Caco-2 (cell line): ENCODE results near the gene RAD23B. TPM values are rescaled to one million over a fixed set of nuclear protein-coding genes. Genes with fewer than 3 reads are reported as not detected.

Experiments used
- BruUV-seq: library from RNA; stranded (reverse); fragments of 400-500 nt; replicated peaks from 2 replicates; lab custom pipeline; 2021; lab: Mats Ljungman, UMichigan
- CTCF ChIA-PET: fragments of 300-600 bp; sonication (Branson Sonifier 250); formaldehyde crosslinking; loops from one replicate; lab custom pipeline; 2022; ENCODE audit warnings: antibody characterized with exemption; lab: Charles Lee
- POLR2A ChIA-PET: fragments of 300-600 bp; sonication (Branson Sonifier 250); formaldehyde crosslinking; loops from one replicate; lab custom pipeline; 2022; ENCODE audit warnings: antibody characterized with exemption; lab: Charles Lee
- DNase-seq, 2 experiments: peaks; one replicate each; pipeline versions ENCODE4 v3.0.0 to v3.0.0-alpha.2; 2020 to 2022
- H3K27me3 ChIP-seq: replicated peaks from 2 replicates; pipeline ENCODE4 v1.6.0; 2011; ENCODE audit warnings: low read length; ENCODE audit not compliant: control insufficient read depth, insufficient read depth
- H3K36me3 ChIP-seq: 2 replicates; pipeline ENCODE4 v1.5.1; 2011; ENCODE audit warnings: low read length; ENCODE audit not compliant: control insufficient read depth, insufficient read depth
- H3K4me1 ChIP-seq: fragments of 250-450 bp; sonication (Bioruptor Pico); 2 replicates; pipeline ENCODE4 v1.5.1; 2020; ENCODE audit warnings: mild to moderate bottlenecking
- H3K4me3 ChIP-seq: 2 replicates; pipeline ENCODE4 v1.5.1; 2011; ENCODE audit warnings: low read depth, mild to moderate bottlenecking, control low read depth, low read length
- H3K9me3 ChIP-seq: fragments of 250-450 bp; sonication (Bioruptor Pico); 2 replicates; pipeline ENCODE4 v1.5.1; 2020; ENCODE audit warnings: mild to moderate bottlenecking, moderate library complexity
- H3K27ac Mint-ChIP-seq: one replicate; pipeline ENCODE4 v1.8.0; 2022; ENCODE audit warnings: mixed read lengths; ENCODE audit not compliant: unreplicated experiment
- H3K27me3 Mint-ChIP-seq: one replicate; pipeline ENCODE4 v1.8.0; 2022; ENCODE audit warnings: mixed read lengths; ENCODE audit not compliant: insufficient read depth, unreplicated experiment
- H3K36me3 Mint-ChIP-seq: one replicate; pipeline ENCODE4 v1.8.0; 2022; ENCODE audit warnings: mild to moderate bottlenecking, mixed read lengths; ENCODE audit not compliant: insufficient read depth, unreplicated experiment
- H3K4me1 Mint-ChIP-seq: one replicate; pipeline ENCODE4 v1.8.0; 2022; ENCODE audit warnings: low read depth, mixed read lengths; ENCODE audit not compliant: unreplicated experiment
- H3K4me3 Mint-ChIP-seq: one replicate; pipeline ENCODE4 v1.8.0; 2022; ENCODE audit warnings: mild to moderate bottlenecking, moderate library complexity, mixed read lengths; ENCODE audit not compliant: unreplicated experiment
- H3K9me3 Mint-ChIP-seq: one replicate; pipeline ENCODE4 v1.8.0; 2022; ENCODE audit warnings: mixed read lengths; ENCODE audit not compliant: unreplicated experiment
- intact Hi-C: fragments of 100-400 bp; cut with micrococcal nuclease; formaldehyde crosslinking; loops from one replicate; pipeline ENCODE4 v1.10.0; 2022; ENCODE audit not compliant: unreplicated experiment
- total RNA-seq: library from RNA; stranded (reverse); gene quantifications from 2 replicates; pipeline ENCODE4 v1.2.3, GENCODE V29; 2022
- TF ChIP-seq, protein P1 (sequence below), 2 experiments: fragments of 200-600 bp in 1 of 2; IDR thresholded peaks; 1 replicate in 1 of 2; 2 replicates in 1 of 2; pipeline versions ENCODE4 v1.5.1 to v1.8.0; 2011 to 2022; ENCODE audit warnings: antibody characterized with exemption in 1 of 2, control low read depth in 1 of 2, inconsistent platforms in 1 of 2, low read depth in 1 of 2, low read length in 1 of 2, mild to moderate bottlenecking in 1 of 2, moderate library complexity in 1 of 2; ENCODE audit not compliant: insufficient read depth in 1 of 2, severe bottlenecking in 1 of 2, unreplicated experiment in 1 of 2

Gene RAD23B
- total RNA-seq, 1 experiment from 2014 or later = 188 TPM

DNA sequence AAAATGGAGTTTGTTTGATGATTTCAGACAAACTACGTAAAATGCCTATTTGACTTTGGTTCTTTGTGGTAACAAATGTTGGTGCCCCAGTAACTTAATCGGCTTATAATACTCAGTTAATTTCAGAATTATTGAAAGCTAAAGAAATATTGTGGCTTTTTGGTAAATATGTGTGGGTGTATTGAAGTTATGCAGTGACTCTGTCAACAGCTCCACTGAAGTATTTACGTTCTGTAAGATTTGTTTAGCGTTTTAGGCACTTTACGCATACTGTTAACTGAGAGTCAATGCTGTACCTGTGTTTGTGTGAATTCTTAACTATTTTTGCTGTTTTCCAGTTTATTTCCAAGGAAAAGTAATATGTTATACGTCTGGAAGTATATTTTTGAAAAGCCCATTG lies 2.2 kb downstream of the RAD23B start:
- Histone ChIP-seq H3K4me3 (peak overlapping the region; percentile 78), H3K27me3 (no peaks in the 10 kb centered on the region), H3K9me3 (no peaks in the 10 kb centered on the region), H3K36me3 (no peaks in the 10 kb centered on the region), H3K4me1 (peaks cover 52% of the 10 kb centered on the region)
- no peaks in the 10 kb centered on the region for H3K27me3 Mint-ChIP-seq
- peaks cover 45% of the 10 kb centered on the region for H3K4me1 Mint-ChIP-seq
- peak overlapping the region; percentile 93 for H3K4me3 Mint-ChIP-seq
- no peaks in the 10 kb centered on the region for H3K9me3 Mint-ChIP-seq
- TF ChIP-seq, protein P1, sequence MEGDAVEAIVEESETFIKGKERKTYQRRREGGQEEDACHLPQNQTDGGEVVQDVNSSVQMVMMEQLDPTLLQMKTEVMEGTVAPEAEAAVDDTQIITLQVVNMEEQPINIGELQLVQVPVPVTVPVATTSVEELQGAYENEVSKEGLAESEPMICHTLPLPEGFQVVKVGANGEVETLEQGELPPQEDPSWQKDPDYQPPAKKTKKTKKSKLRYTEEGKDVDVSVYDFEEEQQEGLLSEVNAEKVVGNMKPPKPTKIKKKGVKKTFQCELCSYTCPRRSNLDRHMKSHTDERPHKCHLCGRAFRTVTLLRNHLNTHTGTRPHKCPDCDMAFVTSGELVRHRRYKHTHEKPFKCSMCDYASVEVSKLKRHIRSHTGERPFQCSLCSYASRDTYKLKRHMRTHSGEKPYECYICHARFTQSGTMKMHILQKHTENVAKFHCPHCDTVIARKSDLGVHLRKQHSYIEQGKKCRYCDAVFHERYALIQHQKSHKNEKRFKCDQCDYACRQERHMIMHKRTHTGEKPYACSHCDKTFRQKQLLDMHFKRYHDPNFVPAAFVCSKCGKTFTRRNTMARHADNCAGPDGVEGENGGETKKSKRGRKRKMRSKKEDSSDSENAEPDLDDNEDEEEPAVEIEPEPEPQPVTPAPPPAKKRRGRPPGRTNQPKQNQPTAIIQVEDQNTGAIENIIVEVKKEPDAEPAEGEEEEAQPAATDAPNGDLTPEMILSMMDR (IDR thresholded peaks at IDR 0.05; ENCODE audit: insufficient read depth in 1 of 2, low read depth in 1 of 2, low read length in 1 of 2, severe bottlenecking in 1 of 2, unreplicated experiment in 1 of 2) = no peak
- no TSS peak for BruUV-seq
- peak overlapping the region; percentile 31 for H3K27ac Mint-ChIP-seq
- ChIA-PET CTCF (no interaction called here), POLR2A (no interaction called here)
- intact Hi-C loops = no loop called here
- H3K36me3 Mint-ChIP-seq = peaks cover 23% of the 10 kb centered on the region
- DNase-seq = no peak

DNA sequence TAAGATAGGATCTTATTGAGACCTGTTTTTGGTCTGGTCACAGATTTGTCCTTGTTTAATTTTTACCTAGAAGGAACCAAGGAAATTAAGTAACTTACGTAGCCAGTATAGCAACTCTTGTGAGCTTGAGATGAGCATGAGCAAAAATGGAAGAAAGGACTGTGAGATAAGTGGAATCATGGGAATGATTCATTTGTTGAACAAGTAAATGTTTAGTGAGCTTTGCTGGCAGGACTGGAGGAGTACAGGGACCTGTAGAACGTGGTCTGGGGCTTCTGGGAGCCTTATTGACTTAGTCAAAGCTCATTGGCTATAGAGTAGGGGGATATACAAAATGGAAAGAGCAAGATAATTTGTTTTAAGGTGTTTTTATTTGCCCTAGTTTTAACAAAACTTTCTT lies 3.0 kb downstream of the RAD23B start:
- ChIA-PET POLR2A (interaction anchor here (0.7 kb wide), 2 partner anchors 37 to 365 kb away, joined by 3 read pairs; no protein-coding TSS in a partner anchor), CTCF (no interaction called here)
- no peaks in the 10 kb centered on the region for H3K27me3 Mint-ChIP-seq
- Histone ChIP-seq H3K27me3 (no peaks in the 10 kb centered on the region), H3K4me3 (peak overlapping the region; percentile 78), H3K9me3 (no peaks in the 10 kb centered on the region), H3K4me1 (peaks cover 50% of the 10 kb centered on the region), H3K36me3 (no peaks in the 10 kb centered on the region)
- intact Hi-C loops = no loop called here
- peak; percentile 54 to 55 for DNase-seq
- H3K4me1 Mint-ChIP-seq = peaks cover 41% of the 10 kb centered on the region
- H3K36me3 Mint-ChIP-seq = peaks cover 23% of the 10 kb centered on the region
- peak overlapping the region; percentile 27 for H3K27ac Mint-ChIP-seq
- TF ChIP-seq, protein P1 (IDR thresholded peaks at IDR 0.05; ENCODE audit: insufficient read depth in 1 of 2, low read depth in 1 of 2, low read length in 1 of 2, severe bottlenecking in 1 of 2, unreplicated experiment in 1 of 2) = no peak
- peak overlapping the region; percentile 93 for H3K4me3 Mint-ChIP-seq
- no TSS peak for BruUV-seq
- no peaks in the 10 kb centered on the region for H3K9me3 Mint-ChIP-seq

DNA sequence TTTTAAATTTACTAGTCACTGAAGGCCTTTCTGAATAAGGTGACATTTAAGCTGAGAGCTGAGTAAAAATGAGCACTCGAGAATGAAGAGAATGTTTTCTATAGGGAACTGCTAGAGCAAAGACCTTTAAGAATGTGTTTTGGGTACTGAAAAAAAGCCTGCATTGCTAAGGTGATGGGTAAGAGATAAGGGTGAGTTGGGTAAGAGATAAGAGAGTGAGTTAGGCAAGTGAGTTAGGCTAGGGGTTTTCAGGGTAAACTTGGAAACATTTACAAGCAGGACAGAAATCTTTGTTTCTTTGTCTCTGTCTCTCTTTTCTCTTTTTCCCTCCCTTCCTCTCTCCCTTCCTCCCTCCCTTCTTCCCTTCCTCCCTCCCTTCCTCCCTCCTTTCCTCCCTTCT lies 5.6 kb downstream of the RAD23B start:
- CTCF ChIA-PET = interaction anchor here (0.6 kb wide), 1 partner anchor 108 kb away, joined by 3 read pairs; no protein-coding TSS in a partner anchor
- H3K36me3 Mint-ChIP-seq = peaks cover 23% of the 10 kb centered on the region
- H3K4me1 ChIP-seq = peaks cover 53% of the 10 kb centered on the region
- no peak overlapping the region for H3K4me3 ChIP-seq
- H3K27ac Mint-ChIP-seq = peak overlapping the region; percentile 5
- POLR2A ChIA-PET = no interaction called here
- peak overlapping the region; percentile 16 for H3K4me3 Mint-ChIP-seq
- H3K27me3 Mint-ChIP-seq = no peaks in the 10 kb centered on the region
- peaks cover 30% of the 10 kb centered on the region for H3K4me1 Mint-ChIP-seq
- no peaks in the 10 kb centered on the region for H3K9me3 Mint-ChIP-seq
- H3K36me3 ChIP-seq = no peaks in the 10 kb centered on the region
- DNase-seq = peak in 1 of 2 experiments; percentile 49
- H3K9me3 ChIP-seq = no peaks in the 10 kb centered on the region
- TF ChIP-seq, protein P1 (IDR thresholded peaks at IDR 0.05; ENCODE audit: insufficient read depth in 1 of 2, low read depth in 1 of 2, low read length in 1 of 2, severe bottlenecking in 1 of 2, unreplicated experiment in 1 of 2) = no peak
- intact Hi-C loops = no loop called here
- H3K27me3 ChIP-seq = no peaks in the 10 kb centered on the region
- no TSS peak for BruUV-seq
